HG02884 (cell line): ENCODE measurements around the gene UNC13B.

Experiments used
- ATAC-seq: cut with Tn5 transposase; IDR thresholded peaks from one replicate; pipeline ENCODE4 v1.9.1; 2021; ENCODE audit warnings: mild to moderate bottlenecking, moderate library complexity; ENCODE audit not compliant: unreplicated experiment

Gene UNC13B

GRCh38 chr9:35415402-35416097 is 253.7 kb downstream of the UNC13B start:
- ATAC-seq: no peak

- no peak for ATAC-seq
Observed at GRCh38 chr9:35416098-35416427, 254.3 kb downstream of the UNC13B start.

DNA sequence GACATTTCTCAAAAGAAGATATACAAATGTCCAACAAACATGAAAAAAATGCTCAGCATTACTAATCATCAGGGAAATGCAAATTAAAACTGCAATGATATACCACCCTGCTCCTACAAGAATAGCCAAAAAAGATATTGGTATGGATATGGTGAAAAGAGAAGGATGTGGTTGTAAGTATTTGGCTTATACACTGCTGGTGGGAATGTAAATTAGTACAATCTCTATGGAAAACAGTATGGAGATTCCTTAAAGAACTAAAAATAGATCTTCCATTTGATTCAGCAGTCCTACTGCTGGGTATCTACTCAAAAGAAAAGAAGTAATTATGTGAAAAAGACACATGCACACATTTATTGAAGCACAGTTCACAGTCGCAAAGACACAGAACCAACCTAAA is 260.5 kb downstream of the UNC13B start:
- no peak for ATAC-seq

GRCh38 chr9:35422753-35423152 is 260.9 kb downstream of the UNC13B start:
- no peak for ATAC-seq

DNA sequence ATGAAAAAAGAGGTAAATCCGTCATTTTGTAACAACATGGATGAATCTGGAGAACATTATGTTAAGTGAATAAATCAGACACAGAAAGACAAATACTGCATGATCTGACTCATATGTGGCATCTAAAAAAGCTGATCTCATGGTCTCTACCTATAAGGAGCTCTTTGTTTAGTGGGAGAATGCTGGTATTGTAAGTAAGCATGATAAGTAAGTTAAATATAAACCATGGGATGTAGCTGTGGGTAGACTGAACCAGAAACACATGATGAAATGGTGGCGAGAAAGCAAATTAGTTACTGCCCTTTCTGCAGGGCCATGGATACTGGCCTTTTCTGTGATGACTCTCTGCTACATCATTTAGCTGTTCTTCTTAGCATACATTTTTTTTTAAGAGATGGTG is 261.7 kb downstream of the UNC13B start:
- ATAC-seq: no peak

DNA sequence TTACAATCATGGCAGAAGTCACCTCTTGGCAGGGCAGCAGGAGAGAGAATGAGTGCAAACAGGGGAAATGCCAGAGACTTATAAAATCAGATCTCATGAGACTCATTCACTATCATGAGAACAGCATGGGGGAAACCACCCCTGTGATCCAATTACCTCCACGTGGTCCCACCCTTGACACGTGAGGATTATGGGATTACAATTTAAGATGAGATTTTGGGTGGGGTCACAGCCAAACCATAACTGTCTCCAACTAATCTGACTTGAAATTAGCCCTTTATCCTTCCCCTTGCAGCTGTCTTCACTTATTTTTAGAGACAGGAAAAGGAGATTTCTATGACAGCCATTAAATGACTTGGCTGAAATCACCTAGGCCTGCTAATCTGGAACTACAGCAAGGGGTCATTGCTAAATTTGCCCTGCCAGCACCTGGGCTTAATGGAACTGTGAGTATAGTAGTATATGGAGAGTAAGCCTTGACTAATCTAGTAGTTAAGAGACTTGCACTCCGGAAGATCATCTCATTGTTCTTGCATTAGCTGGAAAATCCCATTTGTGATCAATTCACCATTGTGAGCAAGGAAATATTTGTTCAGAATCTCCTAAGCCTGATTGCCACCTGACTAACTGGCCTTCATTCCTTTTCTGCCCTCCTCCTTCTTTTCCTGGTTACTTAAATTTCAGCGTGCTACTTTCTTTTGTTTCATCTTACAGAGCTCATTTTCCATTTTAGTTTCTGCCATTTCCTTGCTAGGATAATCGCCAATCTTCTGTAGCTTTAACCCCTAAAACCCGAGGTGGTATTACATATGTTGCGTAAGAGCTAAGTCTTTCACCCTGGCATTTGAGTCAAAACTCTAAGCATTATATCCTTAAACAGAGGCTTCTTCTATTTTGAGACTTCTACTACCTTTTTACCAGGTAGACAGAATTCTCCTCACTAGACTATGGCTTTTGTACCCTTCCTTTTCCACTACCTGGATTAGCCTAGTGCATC is 262.8 kb downstream of the UNC13B start:
- no peak for ATAC-seq

DNA sequence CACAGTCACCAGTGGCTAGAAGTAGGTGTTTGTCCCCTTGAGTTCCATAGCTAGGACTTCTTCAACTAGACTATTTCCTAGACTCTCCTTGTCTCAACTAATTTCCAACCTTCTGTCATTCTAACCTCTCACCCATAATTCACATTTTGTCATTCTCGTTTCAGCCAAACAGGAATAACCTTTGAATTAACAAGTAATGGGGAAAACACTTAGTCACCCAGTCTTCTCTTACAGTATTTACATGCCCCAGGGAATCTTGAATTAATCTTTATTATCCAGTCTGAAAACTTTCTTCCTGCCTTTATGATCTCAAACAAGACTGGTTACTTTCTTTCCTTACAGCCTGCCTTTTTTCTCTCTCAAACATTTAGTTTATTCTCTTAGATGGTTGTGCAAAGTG is 264.8 kb downstream of the UNC13B start:
- ATAC-seq: no peak

GRCh38 chr9:35431467-35431866 is 269.7 kb downstream of the UNC13B start:
- ATAC-seq: no peak

- no peak for ATAC-seq
Observed at GRCh38 chr9:35432076-35432475, 270.3 kb downstream of the UNC13B start.

DNA sequence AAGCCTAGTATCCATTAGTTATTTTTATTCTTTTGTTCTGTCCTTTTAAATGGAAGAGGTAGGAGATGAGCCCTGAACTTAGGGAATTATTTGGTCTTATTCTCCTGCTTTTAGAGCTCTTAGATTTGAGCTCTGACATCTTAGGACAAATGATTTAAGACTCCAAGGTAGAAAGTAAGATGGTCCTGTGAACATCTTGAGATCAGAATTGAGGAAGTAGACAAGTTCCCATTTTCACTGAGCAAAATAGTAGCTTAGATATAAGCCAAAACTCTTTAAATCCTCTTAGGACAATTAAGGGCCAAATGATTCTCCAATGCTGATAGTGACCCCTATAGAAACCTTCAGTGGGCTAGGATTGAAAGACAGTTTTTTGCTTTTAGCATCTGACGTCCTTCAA is 275.1 kb downstream of the UNC13B start:
- no peak for ATAC-seq

GRCh38 chr9:35446012-35446411 is 284.2 kb downstream of the UNC13B start:
- ATAC-seq: no peak

DNA sequence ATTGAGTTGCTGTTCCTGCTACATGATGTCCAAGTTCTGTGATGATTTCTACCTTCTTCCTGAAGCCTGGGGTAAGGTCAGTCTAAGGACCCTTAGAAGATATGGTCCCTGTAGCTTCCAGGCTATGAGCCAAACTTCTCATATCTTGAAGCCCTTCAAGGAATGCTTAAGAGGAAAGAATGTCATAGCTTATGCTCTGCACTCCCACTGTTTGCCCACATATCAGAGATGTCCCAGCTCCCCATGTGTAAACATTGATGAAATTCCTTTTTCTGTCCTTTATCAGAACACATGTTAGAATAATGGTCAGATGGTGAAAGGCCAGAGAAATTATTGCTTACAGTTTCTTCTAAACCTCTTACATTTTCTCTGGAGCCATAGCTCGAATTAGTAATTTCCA is 286.7 kb downstream of the UNC13B start:
- ATAC-seq: no peak

- no peak for ATAC-seq
Observed at GRCh38 chr9:35452481-35452880, 290.7 kb downstream of the UNC13B start.

DNA sequence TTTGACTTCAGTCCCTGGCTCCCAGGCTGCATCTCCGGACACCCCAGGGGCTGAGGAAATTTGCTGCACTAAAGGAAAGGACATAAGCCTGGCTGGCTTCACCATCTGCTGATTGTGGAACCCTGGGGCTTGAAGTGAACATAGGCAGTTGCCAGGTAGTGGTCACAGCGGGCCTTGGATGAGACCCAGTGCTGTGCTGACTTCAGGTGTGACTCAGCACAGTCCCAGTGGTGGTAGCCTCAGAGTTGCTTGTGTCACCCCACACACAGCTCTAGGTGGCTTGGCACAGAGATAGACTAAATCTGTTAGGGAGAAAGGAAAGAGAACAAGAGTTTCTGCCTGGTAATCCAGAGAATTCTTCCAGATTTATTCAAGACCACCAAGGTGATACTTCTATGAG is 292.0 kb downstream of the UNC13B start:
- no peak for ATAC-seq
